Endometrial microvascular endothelial cells (primary cell): ENCODE data around the gene SPINK5. TPM values are rescaled to one million over a fixed set of nuclear protein-coding genes. Genes with fewer than 3 reads are reported as not detected.

Experiments
- in situ Hi-C: cut with HindIII; loops from 2 replicates; pipeline ENCODE4 v1.10.0; 2017; ENCODE audit warnings: low sequenced_read_pairs, low pct_unique_long_range_greater_than_20kb; ENCODE audit errors: inconsistent ontology term
- total RNA-seq: library from RNA; depleted of rRNA; stranded (reverse); fragments of >200 nt; gene quantifications from one replicate; pipeline ENCODE4 v1.2.3, GENCODE V29; 2015; ENCODE audit errors: inconsistent ontology term

SPINK5 gene
- total RNA-seq, 1 donor from 2014 or later = not detected

DNA sequence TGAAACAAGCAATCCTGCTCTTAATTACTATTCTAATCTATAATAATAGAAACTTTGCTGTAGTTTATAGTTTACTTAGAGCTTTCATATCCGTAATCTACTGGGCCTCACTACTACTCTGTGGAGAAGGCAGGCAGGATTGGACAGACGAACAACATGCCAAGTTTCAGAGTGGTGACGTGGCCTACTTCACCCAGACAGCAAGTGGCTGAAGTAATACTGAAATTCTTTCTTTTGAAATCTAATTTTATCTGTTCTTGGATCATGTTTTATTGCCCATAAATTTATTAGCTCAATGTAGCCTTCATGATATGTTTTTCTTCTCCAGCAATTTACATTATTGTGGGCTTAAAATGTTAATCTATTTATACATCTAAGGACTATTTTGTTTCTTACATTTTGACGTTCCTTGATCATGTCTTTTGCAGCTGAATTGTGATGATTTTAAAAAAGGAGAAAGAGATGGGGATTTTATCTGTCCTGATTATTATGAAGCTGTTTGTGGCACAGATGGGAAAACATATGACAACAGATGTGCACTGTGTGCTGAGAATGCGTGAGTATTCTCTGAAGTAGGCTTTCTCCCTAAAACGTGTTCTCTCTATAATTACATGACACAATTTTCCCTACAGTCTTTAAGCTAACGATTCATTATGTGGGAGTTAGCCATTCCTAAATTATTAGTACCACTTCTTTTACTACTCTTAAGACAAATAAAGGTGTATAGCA, 22.4 kb downstream of the SPINK5 start:
- in situ Hi-C loops = no loop called here

DNA sequence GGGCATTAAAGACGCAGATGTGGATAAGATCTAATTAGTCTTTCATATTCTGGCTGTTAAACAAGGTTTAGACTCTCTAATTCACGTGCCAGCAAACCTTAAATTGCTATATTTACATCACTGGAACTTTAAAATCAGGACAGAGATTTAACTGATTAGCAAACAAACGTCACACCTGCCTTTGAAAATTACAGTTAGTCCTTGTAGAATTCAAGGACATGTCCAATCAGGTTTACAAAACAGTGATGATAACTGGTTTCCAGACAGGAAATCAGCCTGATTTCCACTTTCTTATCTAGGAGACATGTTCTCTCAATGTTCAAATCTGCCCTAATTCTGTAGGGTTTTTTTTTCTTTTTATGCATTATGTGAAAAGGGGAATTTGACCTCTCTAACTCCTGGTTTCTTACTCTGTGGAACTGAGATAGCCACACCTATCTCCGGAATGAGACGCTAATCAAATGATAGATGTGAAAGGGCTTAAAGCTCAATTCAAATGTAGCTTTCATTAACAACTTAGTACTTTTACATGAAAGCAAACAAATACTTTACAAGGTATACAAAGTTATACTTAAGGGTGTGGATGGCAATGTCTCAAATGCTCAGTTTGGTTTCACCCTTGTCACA, 26.5 kb downstream of the SPINK5 start:
- in situ Hi-C loops = no loop called here

DNA sequence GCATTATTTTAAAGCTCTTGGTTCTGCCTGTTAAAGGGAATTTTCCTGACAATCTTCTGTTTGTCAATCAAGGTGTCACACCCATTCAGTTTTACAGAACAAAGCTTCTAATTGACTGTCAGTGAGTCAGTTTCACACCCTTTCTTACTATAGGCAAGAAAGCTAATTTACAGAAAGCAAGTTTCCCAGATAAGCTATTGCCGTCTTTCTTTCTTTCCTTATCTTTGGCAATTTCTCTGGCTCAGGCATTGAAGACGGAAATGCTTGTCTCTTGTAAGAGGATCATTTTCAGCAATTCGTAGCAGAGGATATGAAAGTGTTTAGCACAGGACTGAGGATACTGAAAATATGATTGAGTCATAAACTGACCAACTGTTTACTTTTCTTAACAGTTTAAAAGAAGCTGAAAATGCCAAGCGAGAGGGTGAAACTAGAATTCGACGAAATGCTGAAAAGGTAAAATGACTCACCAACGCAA, 27.0 kb downstream of the SPINK5 start:
- in situ Hi-C loops = no loop called here

DNA sequence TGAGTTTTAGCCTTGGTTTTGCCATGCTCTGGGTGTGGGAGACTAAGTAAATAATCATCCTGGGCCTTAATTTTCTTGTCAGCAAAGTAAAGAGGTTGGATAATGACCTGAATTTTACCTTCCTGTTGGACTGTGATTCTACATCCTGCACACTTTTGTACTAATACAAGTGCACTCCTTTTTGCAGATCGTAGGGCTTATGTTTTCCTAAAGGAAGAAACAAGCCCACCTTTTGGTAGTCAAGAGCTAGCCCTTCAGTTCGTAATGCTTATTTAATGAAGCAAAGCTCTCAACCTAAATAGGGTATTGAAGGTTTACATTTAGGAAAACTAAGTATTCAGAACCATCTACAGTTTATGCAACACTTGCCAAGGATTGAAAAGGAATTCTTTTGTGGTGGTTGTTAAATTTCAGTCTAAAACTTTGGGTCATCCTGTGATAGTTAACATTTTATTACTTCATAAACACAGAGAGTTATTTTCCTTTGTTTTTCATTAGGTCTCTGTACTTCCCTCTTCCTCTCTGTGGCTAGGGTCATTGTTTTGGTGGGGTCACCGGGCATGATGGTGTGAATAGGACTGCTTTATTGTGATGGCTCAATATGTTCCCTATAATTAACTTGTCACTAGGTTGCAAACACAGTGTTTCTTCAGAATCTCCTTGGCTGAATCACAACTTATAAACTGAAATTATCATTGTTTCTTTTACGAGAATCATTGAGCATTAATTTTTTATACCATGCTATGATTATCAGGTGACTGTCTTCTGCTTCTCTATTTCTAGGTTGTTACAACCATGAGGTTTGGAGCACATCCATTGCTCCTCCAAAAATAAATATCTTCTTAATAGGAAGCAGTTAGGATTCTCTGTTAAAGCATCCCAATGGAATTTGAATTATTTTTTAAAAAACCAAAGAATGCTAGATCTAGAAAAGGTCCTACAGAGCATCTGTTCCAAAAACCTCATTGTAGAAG, 28.5 kb downstream of the SPINK5 start:
- in situ Hi-C loops = no loop called here

DNA sequence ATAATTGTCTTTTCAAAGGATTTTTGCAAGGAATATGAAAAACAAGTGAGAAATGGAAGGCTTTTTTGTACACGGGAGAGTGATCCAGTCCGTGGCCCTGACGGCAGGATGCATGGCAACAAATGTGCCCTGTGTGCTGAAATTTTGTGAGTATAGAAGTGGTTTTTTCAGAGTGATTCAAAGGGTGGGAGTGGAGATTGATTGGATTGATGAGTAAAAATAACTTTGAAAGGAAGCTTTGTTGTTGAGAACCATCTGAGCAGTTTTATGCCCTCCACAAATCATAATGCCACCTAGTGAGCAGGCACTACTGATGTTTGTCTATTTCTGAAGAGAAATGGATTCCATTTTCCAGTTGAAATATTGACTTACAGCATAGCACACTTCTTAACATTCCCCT, 30.6 kb downstream of the SPINK5 start:
- in situ Hi-C loops = no loop called here

DNA sequence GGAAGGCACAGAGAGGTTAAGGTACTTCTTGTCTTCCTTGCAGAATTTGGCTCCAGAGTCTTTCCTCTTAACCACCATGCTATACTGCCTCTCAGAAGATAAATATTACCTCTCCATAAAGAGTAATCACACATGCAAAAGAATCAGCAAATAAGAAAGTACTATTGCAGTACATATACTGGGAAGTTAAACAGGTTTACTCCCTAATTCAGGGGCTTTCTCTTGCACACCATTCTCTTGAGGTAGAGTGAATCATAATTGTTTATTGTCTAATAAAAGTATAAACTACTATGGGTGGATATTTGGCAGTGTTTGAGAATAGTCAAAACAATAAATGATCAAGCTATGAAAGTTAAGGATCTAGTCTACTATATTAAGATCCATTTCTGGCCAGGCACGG, 40.4 kb downstream of the SPINK5 start:
- in situ Hi-C loops = no loop called here

DNA sequence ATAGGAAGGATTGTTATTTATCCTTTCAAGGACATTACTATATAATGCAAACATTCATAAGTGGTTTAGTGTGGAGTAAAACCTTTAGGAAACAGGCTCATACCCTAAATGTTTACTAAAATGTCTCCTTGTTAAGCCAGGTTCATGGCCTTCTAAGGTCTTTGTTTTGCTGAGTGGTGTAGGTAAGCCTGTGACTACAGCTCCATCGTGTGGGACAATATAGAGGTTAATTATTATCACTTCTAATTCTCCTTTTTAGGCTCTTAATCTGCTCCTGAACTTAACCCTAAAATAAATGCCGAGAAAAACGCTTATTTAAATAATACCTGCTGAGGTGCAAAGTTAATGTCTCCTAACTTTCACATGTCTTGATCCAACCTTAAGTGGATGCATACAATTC, 43.8 kb downstream of the SPINK5 start:
- in situ Hi-C loops = no loop called here

DNA sequence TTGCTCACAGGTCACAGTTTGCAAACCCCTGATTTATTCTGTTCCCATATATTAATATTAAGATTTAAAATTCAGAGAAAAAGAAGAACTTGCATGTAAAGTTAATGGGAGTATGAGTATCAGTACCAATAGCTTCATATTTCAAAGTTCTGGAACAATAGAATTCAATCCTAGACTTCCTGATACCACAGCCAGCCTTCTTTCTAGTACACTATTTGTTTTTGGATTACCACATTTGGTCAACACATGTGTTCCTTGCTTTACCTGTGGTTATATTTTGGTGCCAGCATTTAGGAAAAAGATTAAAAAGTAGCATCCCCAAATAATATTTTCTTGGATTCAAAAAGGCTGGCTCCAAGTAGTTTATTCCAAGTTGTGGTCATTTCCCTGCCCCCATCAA, 49.5 kb downstream of the SPINK5 start:
- in situ Hi-C loops = no loop called here

DNA sequence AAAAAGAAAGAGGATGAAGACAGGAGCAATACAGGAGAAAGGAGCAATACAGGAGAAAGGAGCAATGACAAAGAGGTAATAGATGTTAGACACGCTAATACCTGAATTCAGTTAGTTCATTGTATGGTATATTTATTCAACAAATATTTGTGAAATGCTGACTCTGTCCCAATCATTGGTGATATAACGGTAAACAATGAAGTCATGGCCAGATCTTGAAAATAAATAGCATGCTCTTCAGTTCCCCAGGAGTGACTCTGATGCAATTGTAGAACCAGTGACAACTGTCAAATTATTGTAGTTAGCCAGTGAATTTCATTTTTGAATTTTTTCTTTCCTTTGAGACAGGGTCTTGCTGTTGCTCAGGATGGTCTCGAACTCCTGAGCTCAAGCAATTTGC, 56.5 kb downstream of the SPINK5 start:
- in situ Hi-C loops = no loop called here

DNA sequence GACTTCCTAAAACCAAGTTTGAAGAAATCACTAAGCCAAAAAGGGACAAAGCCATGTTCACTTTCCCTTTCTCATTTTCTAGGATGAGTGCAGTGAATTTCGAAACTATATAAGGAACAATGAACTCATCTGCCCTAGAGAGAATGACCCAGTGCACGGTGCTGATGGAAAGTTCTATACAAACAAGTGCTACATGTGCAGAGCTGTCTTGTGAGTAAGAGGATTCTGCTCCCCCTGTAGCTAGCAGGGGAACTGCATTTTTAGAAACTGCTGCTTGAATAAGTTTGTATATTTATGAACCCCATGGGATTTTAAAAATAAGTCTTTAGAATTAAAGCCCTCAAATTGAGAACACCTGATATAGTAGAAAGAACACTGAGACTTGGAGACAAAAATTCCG, 61.9 kb downstream of the SPINK5 start:
- in situ Hi-C loops = no loop called here

DNA sequence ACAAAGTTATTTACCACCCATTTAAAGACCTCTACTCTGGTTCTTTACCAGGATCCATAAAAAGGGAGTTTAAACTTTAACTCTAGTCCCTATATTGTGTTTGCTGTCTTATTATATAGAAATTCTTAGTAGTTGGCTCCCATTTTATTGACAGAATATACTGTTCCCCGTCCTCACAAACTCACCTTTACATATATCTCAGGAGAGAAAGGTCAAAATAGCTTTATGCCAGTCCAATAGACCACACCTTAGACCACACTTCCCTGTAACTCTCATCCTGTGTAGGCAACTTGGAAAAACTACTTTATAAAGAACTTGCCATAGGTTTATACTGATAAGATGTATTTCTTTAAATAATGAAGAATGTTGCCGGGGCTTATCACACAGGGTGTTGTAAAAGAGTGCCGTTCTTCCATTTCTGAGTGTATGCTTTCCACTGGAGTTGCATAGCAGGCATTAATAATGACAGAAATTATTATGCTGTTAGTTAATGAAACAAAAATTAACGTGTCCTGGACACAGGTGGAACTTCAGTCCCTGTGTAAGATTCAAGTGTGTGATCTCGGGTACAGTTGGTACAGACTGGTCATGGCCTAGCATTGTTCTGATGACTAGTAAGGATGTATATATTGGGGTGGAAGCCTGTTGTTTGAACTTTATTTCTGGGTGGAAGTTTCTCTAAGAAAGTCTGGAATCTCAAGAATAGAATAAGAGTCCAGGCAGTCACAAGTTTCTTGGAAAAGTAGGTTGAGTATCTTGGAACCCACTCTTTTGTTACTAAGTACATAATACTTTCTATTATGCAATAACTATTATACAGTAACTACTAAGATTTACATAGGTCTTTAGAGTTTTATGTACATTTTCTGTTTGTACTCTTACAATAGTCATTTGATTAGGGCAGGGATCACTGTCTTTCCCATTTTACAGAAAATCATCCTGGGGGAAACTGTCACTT, 71.6 kb downstream of the SPINK5 start:
- in situ Hi-C loops = no loop called here

DNA sequence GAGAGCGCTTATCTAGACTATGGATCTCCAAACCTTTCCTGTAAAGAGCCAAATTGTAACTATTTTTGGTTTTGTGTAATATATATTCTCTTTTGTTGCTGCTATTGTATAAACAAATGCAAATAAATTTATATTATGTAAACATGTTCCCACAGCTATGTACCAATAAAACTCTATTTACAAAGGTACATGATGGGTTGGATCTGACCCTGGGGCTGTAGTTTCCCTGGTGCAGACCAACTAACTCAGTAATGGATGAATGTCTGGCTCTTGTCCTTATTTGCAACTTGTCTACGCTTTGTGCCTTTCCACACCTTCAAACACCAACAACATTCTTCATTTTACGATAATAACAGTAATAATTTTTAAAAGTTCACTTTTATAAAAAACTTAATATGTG, 77.1 kb downstream of the SPINK5 start:
- in situ Hi-C loops = no loop called here

DNA sequence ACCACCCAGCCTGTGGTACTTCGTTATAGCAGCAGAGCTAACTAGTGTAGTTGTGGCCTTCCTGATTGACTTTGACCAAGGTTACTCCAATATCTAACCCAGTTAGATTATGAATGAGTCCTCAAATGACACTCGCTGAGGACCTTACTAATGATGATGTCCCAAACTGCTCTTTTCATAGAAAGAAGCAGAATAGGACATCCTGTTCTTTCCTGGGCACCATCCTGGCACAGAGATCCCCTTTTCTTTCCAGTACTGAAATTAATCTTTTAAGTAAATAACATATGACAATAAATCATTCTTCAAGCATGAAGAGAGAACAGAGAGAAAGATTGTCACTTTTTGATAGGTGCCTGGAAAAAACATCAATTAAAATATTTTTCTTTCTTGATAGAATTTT, 77.9 kb downstream of the SPINK5 start:
- in situ Hi-C loops = no loop called here

DNA sequence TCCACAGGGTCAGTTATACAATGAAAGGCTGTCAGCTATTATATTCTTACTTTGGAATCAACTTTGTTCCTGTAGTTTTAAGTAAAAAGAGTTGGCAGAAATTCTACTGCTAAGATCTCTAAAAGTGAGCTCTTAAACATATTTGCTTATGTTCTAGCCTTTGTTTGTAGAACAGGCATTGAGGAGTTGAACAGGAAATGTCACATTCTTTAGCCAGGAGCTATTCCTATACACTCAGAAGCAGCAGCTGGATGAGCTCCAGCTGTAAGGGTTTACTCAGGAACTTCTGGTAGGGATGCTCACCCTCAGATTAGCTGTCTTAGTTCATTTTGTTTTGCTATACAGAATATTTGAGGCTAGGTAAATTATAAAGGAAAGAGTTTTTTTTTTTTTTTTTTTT, 82.1 kb downstream of the SPINK5 start:
- in situ Hi-C loops = no loop called here

DNA sequence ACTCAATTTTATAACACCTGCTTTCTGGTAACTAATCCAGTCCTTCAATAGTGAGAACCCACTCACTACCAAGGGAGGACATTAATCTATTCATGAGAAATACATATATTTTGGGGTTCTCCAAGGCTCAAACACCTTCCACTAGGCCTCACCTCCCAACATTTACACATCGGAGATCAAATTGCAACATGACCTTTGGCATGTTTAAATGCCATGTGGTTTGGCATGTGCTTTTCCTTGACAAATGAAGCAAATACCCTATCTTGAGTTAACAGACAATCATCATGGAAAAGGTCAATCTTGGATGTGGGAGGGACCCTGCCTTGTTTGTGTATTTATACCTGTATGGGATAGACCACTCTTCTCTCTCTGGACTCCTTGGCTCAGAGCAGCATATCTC, 82.7 kb downstream of the SPINK5 start:
- in situ Hi-C loops = no loop called here

DNA sequence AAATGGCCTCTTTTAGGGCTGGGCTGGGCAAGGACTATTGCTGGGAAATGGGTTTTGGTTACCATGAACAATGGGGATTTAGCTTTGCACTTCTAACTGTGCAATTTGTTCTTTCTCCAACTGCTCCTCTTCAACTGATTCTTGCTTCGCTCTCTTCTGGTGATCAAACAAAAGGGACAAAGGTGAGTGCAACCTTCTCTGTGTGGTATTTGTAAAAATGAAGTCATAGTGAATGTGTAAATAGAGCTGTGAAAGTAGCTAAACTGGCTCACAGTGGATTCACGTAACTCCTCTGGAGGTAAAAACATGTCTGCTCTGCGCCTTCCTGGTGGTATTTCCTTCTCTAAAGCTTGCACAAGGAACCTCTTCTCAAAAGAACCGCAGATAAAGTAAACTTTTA, 83.6 kb downstream of the SPINK5 start:
- in situ Hi-C loops = no loop called here

DNA sequence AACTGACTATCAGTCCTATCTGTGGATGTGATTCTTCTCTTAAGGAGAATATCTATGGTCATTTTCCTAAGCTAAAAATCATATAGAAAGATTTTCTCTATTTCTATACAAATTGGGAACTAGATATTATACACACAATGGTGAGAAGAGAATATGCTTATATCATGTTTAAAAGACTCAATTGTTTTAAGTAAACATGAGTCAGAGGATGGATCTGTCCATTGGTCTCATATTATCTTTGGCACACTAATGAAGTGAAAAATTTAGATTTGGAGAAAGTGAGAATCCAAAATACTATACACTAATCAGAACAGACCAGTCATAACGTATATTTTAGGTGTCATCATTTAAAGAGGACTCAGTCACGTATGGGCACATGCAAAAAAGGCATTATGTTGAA, 88.1 kb downstream of the SPINK5 start:
- in situ Hi-C loops = no loop called here

DNA sequence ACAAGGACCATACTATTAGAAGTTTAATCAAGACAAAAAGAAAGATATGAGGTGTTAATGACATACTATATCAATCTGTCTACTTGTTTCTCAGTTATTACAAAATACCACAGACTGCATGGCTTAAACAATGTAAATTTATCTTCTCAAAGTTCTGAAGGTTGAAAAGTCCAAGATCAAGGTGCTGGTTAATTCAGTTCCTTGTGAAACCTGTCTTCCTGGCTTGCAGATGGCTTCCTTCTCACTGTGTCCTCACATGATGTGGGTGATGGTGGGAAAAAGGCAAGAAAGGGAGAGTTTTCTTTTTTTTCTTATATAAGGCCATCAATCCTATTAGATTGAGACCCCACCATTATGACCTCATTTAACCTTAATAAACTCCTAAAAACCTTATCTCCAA, 89.0 kb downstream of the SPINK5 start:
- in situ Hi-C loops = no loop called here

DNA sequence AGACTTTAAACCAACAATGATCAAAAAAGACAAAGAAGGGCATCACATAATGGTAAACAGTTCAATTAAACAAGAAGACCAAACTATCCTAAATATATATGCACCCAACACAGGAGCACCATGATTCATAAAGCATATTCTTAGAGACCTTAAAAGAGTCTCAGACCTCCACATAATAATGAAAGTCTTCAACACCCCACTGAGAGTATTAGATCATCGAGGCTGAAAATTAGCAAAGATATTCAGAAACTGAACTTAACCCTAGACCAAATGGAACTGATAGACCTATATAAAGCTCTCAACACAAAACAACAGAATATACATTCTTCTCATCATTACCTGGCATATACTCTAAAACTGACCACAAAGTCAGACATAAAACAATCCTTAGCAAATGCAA, 92.8 kb downstream of the SPINK5 start:
- in situ Hi-C loops = no loop called here
